Stimulated activated CD8-positive, alpha-beta memory T cell treated with anti-CD3 and anti-CD28 coated beads, Interleukin-15, amount 100 ng/mL, for 48 hours (primary cell): ENCODE data around the gene RNF41.

Experiments
- DNase-seq, 2 donors: peaks; one replicate each; pipeline ENCODE4 v3.0.0-alpha.2; 2020; ENCODE audit warnings: low read depth in 2 of 2

RNF41 gene

GRCh38 chr12:56243731-56244181 lies 22.0 kb upstream of the RNF41 start:
- DNase-seq: no peak

GRCh38 chr12:56242986-56243385 lies 21.3 kb upstream of the RNF41 start:
- no peak for DNase-seq

GRCh38 chr12:56241424-56242303 lies 19.9 kb upstream of the RNF41 start:
- DNase-seq: no peak

DNA sequence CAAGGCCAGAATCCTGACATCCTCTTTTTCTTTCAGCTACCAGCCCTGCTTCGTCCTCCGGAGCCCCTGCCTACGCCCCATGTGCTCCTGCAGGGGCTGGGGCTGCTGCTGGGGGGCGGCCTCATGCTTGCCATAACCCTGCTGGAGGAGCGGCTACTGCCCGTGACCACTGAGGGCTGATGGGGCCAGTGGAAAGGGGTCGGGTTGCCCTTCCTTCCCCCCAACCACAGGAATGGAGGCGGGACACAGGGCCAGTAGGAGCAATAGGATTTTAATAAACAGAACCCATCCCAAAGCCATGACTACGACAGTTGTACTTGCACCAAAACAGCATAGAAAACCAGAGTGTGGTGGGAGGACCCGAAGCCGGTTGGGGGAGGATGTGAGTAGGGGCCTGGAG lies 15.8 kb upstream of the RNF41 start:
- DNase-seq: no peak

- DNase-seq: no peak
Observed at GRCh38 chr12:56236985-56237384, 15.3 kb upstream of the RNF41 start.

DNA sequence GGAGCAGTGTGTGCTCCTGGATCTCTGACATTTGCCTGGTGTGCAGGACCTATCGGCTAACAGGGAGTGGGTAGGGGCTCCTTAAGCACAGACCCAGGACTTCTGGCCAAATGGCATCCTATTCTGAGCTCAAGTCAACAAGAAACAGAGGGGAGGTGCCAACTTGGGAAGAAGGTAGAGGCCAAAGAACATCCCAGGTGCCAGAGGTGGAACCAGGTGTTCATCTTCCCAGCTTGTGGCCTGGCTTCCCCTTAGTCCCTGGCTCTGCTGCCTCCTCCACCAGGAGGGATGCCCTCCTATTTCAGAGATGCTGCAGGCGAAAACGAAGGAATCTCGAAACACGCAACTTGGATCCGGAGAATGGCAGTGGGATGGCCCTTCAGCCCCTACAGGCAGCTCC lies 14.4 kb upstream of the RNF41 start:
- no peak for DNase-seq

DNA sequence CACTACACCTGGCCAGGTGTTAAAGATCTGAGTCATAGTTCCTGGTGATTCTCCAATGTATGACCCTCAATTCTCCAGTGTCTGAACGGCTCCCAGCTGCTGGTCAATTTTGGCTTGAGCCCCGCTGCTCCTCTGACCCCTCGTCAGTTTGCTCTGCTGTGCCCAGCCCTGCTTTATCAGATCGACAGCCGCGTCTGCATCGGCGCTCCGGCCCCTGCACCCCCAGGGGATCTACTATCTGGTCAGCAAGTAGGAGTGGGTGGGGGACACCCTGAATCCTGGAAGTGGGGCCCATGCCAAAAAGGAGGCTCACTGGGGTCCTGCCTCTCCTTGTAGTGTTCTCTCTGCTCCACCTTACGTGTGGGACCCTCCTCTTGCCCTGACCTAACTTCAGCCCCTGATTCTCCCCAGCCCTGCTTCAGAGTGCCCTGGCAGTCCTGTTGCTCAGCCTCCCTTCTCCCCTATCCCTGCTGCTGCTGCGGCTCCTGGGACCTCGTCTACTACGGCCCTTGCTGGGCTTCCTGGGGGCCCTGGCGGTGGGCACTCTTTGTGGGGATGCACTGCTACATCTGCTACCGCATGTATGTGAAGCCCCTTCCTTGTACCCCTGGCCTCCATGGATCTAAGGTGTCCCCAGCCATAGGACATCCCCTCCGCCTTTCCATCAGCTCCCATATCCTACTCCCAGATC lies 13.2 kb upstream of the RNF41 start:
- DNase-seq: no peak

DNA sequence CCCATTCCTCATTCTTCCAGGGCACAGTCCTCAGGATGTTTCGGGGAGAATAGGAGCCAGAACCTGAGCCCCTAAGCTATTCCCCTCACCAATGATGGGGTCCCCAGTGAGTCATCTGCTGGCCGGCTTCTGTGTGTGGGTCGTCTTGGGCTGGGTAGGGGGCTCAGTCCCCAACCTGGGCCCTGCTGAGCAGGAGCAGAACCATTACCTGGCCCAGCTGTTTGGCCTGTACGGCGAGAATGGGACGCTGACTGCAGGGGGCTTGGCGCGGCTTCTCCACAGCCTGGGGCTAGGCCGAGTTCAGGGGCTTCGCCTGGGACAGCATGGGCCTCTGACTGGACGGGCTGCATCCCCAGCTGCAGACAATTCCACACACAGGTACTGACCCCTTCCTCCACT lies 9.5 kb upstream of the RNF41 start:
- DNase-seq: no peak

- no peak for DNase-seq
Observed at GRCh38 chr12:56230432-56231183, 8.9 kb upstream of the RNF41 start.

- DNase-seq: no peak
Observed at GRCh38 chr12:56229916-56230431, 8.3 kb upstream of the RNF41 start, which contains the start of gene SLC39A5. SLC39A5 (plus strand) TSS chr12:56230051; CDS start chr12:56231275, 1,224 bp downstream.

- no peak for DNase-seq
Observed at GRCh38 chr12:56229082-56229481, 7.4 kb upstream of the RNF41 start.

DNA sequence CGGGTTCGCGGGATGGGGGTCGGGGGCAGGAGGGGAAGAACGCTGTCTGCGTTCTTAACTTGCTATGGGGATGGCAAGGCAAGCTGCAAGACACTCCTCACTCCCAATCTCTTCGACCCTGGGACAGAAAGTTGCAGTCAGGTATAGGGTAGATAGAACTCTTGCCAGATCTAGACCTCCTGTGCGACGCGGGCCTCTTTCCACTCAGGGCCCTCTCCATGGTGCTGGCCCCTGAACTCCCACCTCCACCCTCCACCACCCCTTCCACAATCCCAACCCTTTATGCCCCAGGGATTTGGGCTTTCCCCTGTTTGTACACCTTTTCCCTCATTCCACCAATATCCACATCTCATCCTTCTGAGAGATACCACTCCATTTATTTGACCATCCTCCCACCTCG lies 3.2 kb upstream of the RNF41 start:
- no peak for DNase-seq

GRCh38 chr12:56224102-56224701 lies 2.5 kb upstream of the RNF41 start, which contains the start of gene NABP2:
NABP2 (plus strand) TSS chr12:56224342; CDS start chr12:56224857, 515 bp downstream.
- DNase-seq: peak; percentile 94 to 98

DNA sequence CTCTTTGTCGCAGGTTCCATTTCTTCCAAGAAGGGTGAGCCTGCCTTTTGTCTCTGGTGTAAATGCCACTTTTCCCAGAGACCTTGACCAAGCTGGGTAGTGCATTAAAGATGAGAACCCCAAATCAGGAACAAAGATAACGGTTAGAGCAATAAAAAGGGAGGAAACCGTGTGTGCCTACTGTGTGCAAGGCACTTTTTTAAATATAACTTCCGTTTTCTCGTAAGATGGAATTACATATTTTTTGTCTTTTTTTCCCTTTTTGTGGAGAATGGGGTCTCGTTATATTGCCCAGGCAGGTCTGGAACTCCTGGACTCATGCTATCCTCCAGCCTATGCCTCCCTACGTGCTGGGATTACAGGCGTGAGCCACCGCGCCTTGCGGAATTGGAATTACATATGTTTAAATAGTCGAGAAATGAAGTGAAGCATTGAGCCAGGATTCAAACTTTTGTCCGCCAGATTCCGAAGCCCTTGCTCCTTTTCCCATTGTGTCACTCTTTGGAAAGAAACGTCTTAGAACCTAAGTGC lies 1.9 kb upstream of the RNF41 start:
- no peak for DNase-seq

DNA sequence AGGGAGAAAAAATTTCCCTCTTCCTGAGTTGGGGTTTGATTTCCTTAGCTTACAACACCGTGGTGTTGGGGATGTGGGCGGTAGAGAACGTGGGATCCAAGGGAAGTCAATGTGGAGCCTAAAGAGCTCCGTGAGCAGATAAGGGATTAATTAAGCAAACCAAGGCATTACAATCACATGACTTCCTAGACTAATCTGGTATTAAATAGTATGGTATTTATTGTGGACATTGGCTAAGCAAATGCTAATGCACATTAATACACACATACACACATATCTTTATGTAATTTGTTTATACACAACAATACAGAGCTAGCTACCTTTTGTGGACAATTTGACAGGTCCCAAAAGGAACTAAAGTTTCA lies 791 bp upstream of the RNF41 start:
- DNase-seq: no peak

DNA sequence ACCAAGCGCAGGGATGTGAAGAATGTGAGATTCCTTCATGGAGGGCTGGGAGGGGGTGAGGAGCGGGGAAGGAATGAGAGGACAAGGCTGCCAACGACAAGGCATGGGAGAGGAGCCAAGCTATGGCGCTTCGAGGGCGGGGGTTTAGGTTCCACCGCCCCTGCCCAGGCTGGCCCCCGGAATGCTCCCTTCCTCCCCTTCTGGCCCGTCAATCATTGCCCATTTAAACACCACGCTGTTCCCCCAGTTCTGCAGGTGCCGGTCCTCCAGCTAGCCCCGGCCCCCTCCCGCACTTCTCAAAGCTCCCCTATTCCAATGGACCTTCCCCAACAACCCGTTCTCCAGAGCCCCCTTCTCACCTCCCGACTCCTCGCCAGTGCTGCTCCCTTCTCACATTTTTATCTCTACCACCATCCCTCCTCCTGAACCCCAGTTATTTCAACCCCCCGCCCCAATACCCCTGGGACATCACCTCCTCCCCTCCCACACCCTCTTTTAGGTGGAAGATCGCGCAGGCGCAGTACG lies 428 bp downstream of the RNF41 start:
- DNase-seq: no peak

GRCh38 chr12:56220611-56221231 lies 1.0 kb downstream of the RNF41 start:
- no peak for DNase-seq

GRCh38 chr12:56219840-56220239 lies 1.9 kb downstream of the RNF41 start:
- no peak for DNase-seq

DNA sequence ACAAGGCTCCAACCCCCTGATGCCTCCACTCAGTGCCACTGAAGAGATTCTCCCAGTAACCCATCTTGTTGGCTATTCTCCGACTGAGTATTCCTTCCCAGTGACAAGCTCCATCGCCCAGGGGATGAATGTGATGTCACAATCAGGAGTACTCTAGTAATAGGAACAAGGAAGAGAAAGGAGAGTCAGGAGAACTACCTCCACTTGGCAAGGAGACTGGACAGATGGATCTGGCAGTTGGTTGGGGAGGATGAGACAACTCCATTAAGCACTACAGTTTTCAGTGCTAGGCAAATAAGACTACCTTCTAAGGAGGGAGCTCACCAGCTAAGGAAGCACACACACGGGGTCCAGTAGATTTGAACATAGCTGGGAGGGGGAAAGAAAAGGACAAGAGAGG lies 5.3 kb downstream of the RNF41 start:
- no peak for DNase-seq

GRCh38 chr12:56213878-56214277 lies 7.8 kb downstream of the RNF41 start:
- no peak for DNase-seq

- DNase-seq: no peak
Observed at GRCh38 chr12:56212361-56212760, 9.4 kb downstream of the RNF41 start.
